Stimulated activated CD8-positive, alpha-beta memory T cell treated with anti-CD3 and anti-CD28 coated beads, Interleukin-12 subunit alpha, Interleukin-12 subunit beta, amount 100 ng/mL, for 24 hours (primary cell): ENCODE measurements around the gene DSTN.

Experiments
- DNase-seq: peaks from one replicate; pipeline ENCODE4 v3.0.0-alpha.2; 2020; ENCODE audit errors: extremely low read depth

DSTN gene

GRCh38 chr20:17637985-17638640 lies 68.2 kb downstream of the DSTN start:
- no peak for DNase-seq

GRCh38 chr20:17638835-17639407 lies 69.0 kb downstream of the DSTN start:
- DNase-seq = no peak

GRCh38 chr20:17640146-17640874 lies 70.4 kb downstream of the DSTN start:
- DNase-seq = no peak

- DNase-seq = no peak
Measured at GRCh38 chr20:17640875-17641378, 71.1 kb downstream of the DSTN start.

GRCh38 chr20:17641520-17641964 lies 71.7 kb downstream of the DSTN start:
- no peak for DNase-seq

GRCh38 chr20:17641993-17642392 lies 72.1 kb downstream of the DSTN start:
- no peak for DNase-seq

- no peak for DNase-seq
Measured at GRCh38 chr20:17642404-17643269, 72.8 kb downstream of the DSTN start.

GRCh38 chr20:17643531-17644188 lies 73.8 kb downstream of the DSTN start:
- no peak for DNase-seq

GRCh38 chr20:17644451-17644850 lies 74.6 kb downstream of the DSTN start:
- no peak for DNase-seq

GRCh38 chr20:17645010-17645409 lies 75.1 kb downstream of the DSTN start:
- no peak for DNase-seq

GRCh38 chr20:17645546-17646208 lies 75.8 kb downstream of the DSTN start:
- no peak for DNase-seq

GRCh38 chr20:17646209-17646960 lies 76.5 kb downstream of the DSTN start:
- no peak for DNase-seq

- no peak for DNase-seq
Measured at GRCh38 chr20:17646961-17647301, 77.1 kb downstream of the DSTN start.

GRCh38 chr20:17647391-17648314 lies 77.8 kb downstream of the DSTN start:
- no peak for DNase-seq

GRCh38 chr20:17648315-17648646 lies 78.4 kb downstream of the DSTN start:
- DNase-seq = no peak

GRCh38 chr20:17648791-17649730 lies 79.2 kb downstream of the DSTN start:
- DNase-seq = no peak

GRCh38 chr20:17650301-17651128 lies 80.6 kb downstream of the DSTN start:
- no peak for DNase-seq
